ENCODE data around the gene MORN4.
"Not testable (repeated sequence)": the region's sequence is repeated elsewhere in the genome, so short reads cannot be mapped to it uniquely, and the experiment has no call there.

Gene MORN4

GRCh38 chr10:97640868-97641811 is 7.8 kb upstream of the MORN4 start:
- DNase-seq = peak in 1 of 2 experiments; percentile 24

GRCh38 chr10:97640174-97640867 is 7.0 kb upstream of the MORN4 start, which contains the start of gene PI4K2A:
TSS of gene PI4K2A (plus strand) at chr10:97640671. CDS start at chr10:97640743, 72 bp downstream.
- peak; percentile 96 to 97 for DNase-seq

- not testable (repeated sequence) for DNase-seq
These were observed 5.8 kb upstream of the MORN4 start for GRCh38 chr10:97639090-97639489.

GRCh38 chr10:97635577-97635976 is 2.3 kb upstream of the MORN4 start:
- DNase-seq = no peak

GRCh38 chr10:97633921-97634320 is 621 bp upstream of the MORN4 start:
- DNase-seq = no peak

GRCh38 chr10:97631098-97631497 is 2.2 kb downstream of the MORN4 start:
- DNase-seq = no peak

GRCh38 chr10:97629289-97629688 is 4.0 kb downstream of the MORN4 start:
- no peak for DNase-seq

- DNase-seq = no peak
These were observed 5.1 kb downstream of the MORN4 start for GRCh38 chr10:97628228-97628627.

- no peak for DNase-seq
These were observed 5.6 kb downstream of the MORN4 start for GRCh38 chr10:97627731-97628130.

- DNase-seq = no peak
These were observed 10.0 kb downstream of the MORN4 start for GRCh38 chr10:97623277-97623676.

GRCh38 chr10:97618733-97619132 is 14.6 kb downstream of the MORN4 start:
- no peak for DNase-seq

- no peak for DNase-seq
These were observed 15.0 kb downstream of the MORN4 start for GRCh38 chr10:97618285-97618684.

- DNase-seq = peak in 1 of 2 experiments; percentile 5
These were observed 20.9 kb downstream of the MORN4 start for GRCh38 chr10:97612386-97612785.

GRCh38 chr10:97611473-97611872 is 21.8 kb downstream of the MORN4 start:
- no peak for DNase-seq

- DNase-seq = no peak
These were observed 24.2 kb downstream of the MORN4 start for GRCh38 chr10:97608991-97609561.

- DNase-seq = no peak
These were observed 26.1 kb downstream of the MORN4 start for GRCh38 chr10:97607095-97607636.

GRCh38 chr10:97601268-97602215 is 31.8 kb downstream of the MORN4 start:
- no peak for DNase-seq

- DNase-seq = no peak
These were observed 32.7 kb downstream of the MORN4 start for GRCh38 chr10:97600616-97601015.

GRCh38 chr10:97599272-97599619 is 34.1 kb downstream of the MORN4 start:
- DNase-seq = no peak

- DNase-seq = no peak
These were observed 34.7 kb downstream of the MORN4 start for GRCh38 chr10:97598407-97599271.

- DNase-seq = no peak
These were observed 35.5 kb downstream of the MORN4 start for GRCh38 chr10:97597778-97598177.
